GM12801 (cell line): ENCODE results near the gene WNT1.

Experiments
- CTCF ChIP-seq: IDR thresholded peaks from one replicate; pipeline ENCODE4 v1.5.1; 2011; ENCODE audit warnings: control low read depth; ENCODE audit not compliant: insufficient read length; ENCODE audit errors: extremely low read depth

The WNT1 gene

DNA sequence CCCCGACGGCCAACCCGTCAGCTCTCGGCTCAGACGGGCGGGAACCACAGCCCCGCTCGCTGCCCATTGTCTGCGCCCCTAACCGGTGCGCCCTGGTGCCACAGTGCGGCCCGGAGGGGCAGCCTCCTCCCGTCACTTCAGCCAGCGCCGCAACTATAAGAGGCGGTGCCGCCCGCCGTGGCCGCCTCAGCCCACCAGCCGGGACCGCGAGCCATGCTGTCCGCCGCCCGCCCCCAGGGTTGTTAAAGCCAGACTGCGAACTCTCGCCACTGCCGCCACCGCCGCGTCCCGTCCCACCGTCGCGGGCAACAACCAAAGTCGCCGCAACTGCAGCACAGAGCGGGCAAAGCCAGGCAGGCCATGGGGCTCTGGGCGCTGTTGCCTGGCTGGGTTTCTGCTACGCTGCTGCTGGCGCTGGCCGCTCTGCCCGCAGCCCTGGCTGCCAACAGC lies at the start of gene WNT1:
WNT1 (plus strand) TSS at position 32 of the 450 bp plus-strand sequence; CDS start at position 361, 329 bp downstream.
- TF ChIP-seq CTCF, result no peak

- TF ChIP-seq CTCF, result no peak
Observed at GRCh38 chr12:48929551-48929950, 48.6 kb upstream of the WNT1 start.

- no peak for TF ChIP-seq CTCF
Observed at GRCh38 chr12:48930475-48930874, 47.6 kb upstream of the WNT1 start.

DNA sequence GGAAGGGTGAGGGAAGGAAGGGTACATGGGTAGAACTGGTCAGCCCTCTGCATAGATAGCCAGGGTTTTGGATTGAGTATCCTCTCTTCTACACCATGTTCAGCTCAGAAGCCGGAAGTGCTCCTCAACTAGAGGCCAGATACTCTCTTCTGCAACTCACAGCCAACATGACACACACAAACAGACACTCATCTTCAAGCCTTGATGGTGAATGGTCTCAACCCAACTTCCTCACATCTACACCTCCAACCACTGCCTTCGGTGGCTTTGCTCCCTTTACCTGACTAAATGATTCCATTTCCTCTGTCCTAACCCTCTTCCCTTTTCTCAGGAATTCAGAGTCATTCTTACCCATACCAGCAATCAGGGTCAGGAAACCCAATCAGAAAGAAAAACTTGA lies 45.2 kb upstream of the WNT1 start:
- TF ChIP-seq CTCF, result no peak

- TF ChIP-seq CTCF, result no peak
Observed at GRCh38 chr12:48933664-48934311, 44.3 kb upstream of the WNT1 start.

DNA sequence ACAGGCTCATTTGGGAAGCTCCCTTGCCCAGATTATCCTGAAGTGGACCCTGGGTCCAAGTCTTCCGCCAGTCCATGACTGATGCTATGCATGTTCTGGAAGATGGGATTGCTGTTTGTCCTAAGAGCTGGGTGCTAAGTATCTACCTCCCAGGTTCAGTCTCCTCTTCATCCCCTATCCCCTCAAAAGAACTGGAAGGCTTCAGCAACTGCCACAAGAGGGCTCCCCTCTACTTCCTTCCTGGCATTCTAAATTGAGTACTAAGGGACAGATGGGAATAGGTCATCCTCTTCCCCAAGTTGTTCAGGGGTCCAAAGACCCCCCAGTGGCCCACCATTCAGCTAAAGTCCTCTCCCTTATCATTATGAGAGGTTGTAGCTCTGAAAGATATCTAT lies 43.8 kb upstream of the WNT1 start:
- no peak for TF ChIP-seq CTCF

GRCh38 chr12:48936379-48936979 lies 41.6 kb upstream of the WNT1 start:
- TF ChIP-seq CTCF, result peak; percentile 43
